ENCODE data around the gene SCOC.

The SCOC gene

GRCh38 chr4:140372751-140373327 lies 607 bp upstream of the SCOC start:
- ATAC-seq = peak; percentile 58
- no peak for TF ChIP-seq TOX (CRISPR knock-in tag; IDR thresholded peaks at IDR 0.05; ENCODE audit: borderline replicate concordance)
- TF ChIP-seq SNAI2 (CRISPR knock-in tag; IDR thresholded peaks at IDR 0.05) = no peak
- no peak for TF ChIP-seq ESRRG (CRISPR knock-in tag; IDR thresholded peaks at IDR 0.05)
- TF ChIP-seq ZNF565 (CRISPR knock-in tag; conservative IDR thresholded peaks at IDR 0.05; ENCODE audit: low read depth) = no peak
- TF ChIP-seq CSDC2 (CRISPR knock-in tag; IDR thresholded peaks at IDR 0.05) = no peak

- no peak for ATAC-seq
- no peak for TF ChIP-seq ARNTL (CRISPR knock-in tag; IDR thresholded peaks at IDR 0.05; ENCODE audit: borderline replicate concordance, low read depth)
- TF ChIP-seq ZFP30 (CRISPR knock-in tag; IDR thresholded peaks at IDR 0.05) = no peak
- TF ChIP-seq OSR1 (CRISPR knock-in tag; IDR thresholded peaks at IDR 0.05) = no peak
Measured at GRCh38 chr4:140374130-140374477, 658 bp downstream of the SCOC start.

GRCh38 chr4:140382732-140383131 lies 9.3 kb downstream of the SCOC start:
- no peak for ATAC-seq
- TF ChIP-seq CSDC2 (CRISPR knock-in tag; IDR thresholded peaks at IDR 0.05) (no peak), PPARA (CRISPR knock-in tag; IDR thresholded peaks at IDR 0.05; ENCODE audit: borderline replicate concordance) (no peak), ZC3H10 (CRISPR knock-in tag; IDR thresholded peaks at IDR 0.05) (no peak), POU6F1 (CRISPR knock-in tag; IDR thresholded peaks at IDR 0.05; ENCODE audit: borderline replicate concordance, low read depth) (no peak), ARNTL (CRISPR knock-in tag; IDR thresholded peaks at IDR 0.05; ENCODE audit: borderline replicate concordance, low read depth) (no peak), ZNF565 (CRISPR knock-in tag; conservative IDR thresholded peaks at IDR 0.05; ENCODE audit: low read depth) (no peak), OSR1 (CRISPR knock-in tag; IDR thresholded peaks at IDR 0.05) (no peak), PATZ1 (CRISPR knock-in tag; IDR thresholded peaks at IDR 0.05; ENCODE audit: borderline replicate concordance) (no peak), ZFP3 (CRISPR knock-in tag; IDR thresholded peaks at IDR 0.05) (no peak)
- TF ChIP-seq, protein P1, sequence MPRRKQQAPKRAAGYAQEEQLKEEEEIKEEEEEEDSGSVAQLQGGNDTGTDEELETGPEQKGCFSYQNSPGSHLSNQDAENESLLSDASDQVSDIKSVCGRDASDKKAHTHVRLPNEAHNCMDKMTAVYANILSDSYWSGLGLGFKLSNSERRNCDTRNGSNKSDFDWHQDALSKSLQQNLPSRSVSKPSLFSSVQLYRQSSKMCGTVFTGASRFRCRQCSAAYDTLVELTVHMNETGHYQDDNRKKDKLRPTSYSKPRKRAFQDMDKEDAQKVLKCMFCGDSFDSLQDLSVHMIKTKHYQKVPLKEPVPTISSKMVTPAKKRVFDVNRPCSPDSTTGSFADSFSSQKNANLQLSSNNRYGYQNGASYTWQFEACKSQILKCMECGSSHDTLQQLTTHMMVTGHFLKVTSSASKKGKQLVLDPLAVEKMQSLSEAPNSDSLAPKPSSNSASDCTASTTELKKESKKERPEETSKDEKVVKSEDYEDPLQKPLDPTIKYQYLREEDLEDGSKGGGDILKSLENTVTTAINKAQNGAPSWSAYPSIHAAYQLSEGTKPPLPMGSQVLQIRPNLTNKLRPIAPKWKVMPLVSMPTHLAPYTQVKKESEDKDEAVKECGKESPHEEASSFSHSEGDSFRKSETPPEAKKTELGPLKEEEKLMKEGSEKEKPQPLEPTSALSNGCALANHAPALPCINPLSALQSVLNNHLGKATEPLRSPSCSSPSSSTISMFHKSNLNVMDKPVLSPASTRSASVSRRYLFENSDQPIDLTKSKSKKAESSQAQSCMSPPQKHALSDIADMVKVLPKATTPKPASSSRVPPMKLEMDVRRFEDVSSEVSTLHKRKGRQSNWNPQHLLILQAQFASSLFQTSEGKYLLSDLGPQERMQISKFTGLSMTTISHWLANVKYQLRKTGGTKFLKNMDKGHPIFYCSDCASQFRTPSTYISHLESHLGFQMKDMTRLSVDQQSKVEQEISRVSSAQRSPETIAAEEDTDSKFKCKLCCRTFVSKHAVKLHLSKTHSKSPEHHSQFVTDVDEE (CRISPR knock-in tag; IDR thresholded peaks at IDR 0.05) = no peak
- TF ChIP-seq, protein P2, sequence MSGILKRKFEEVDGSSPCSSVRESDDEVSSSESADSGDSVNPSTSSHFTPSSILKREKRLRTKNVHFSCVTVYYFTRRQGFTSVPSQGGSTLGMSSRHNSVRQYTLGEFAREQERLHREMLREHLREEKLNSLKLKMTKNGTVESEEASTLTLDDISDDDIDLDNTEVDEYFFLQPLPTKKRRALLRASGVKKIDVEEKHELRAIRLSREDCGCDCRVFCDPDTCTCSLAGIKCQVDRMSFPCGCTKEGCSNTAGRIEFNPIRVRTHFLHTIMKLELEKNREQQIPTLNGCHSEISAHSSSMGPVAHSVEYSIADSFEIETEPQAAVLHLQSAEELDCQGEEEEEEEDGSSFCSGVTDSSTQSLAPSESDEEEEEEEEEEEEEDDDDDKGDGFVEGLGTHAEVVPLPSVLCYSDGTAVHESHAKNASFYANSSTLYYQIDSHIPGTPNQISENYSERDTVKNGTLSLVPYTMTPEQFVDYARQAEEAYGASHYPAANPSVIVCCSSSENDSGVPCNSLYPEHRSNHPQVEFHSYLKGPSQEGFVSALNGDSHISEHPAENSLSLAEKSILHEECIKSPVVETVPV (CRISPR knock-in tag; IDR thresholded peaks at IDR 0.05) = no peak

DNA sequence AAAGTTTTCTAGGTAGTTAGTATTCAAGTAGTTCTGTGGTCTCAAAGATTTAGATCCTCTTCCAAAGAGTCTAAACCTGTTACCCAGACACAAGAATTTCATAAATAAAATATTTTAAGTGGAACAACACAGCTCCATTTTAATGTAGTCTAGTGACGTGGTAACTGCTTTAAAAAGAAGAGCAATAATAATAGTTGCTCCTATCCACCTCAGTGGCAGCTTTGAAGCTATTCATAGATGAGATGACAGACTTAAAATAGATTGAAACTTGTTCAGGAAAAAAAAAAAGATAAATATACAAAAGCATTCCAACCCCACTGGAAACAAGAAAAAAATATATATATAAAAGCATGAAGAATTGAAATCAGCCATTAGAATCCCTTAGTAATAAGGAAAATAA lies 14.6 kb downstream of the SCOC start:
- ATAC-seq = no peak
- TF ChIP-seq, protein P3, sequence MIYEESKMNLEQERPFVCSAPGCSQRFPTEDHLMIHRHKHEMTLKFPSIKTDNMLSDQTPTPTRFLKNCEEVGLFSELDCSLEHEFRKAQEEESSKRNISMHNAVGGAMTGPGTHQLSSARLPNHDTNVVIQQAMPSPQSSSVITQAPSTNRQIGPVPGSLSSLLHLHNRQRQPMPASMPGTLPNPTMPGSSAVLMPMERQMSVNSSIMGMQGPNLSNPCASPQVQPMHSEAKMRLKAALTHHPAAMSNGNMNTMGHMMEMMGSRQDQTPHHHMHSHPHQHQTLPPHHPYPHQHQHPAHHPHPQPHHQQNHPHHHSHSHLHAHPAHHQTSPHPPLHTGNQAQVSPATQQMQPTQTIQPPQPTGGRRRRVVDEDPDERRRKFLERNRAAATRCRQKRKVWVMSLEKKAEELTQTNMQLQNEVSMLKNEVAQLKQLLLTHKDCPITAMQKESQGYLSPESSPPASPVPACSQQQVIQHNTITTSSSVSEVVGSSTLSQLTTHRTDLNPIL (CRISPR knock-in tag; IDR thresholded peaks at IDR 0.05; ENCODE audit: low read depth) = no peak
- TF ChIP-seq BACH2 (CRISPR knock-in tag; IDR thresholded peaks at IDR 0.05; ENCODE audit: borderline replicate concordance) = no peak
- TF ChIP-seq, protein P2 (CRISPR knock-in tag; IDR thresholded peaks at IDR 0.05) = no peak
- no peak for TF ChIP-seq PATZ1 (CRISPR knock-in tag; IDR thresholded peaks at IDR 0.05; ENCODE audit: borderline replicate concordance)
- no peak for TF ChIP-seq ZC3H10 (CRISPR knock-in tag; IDR thresholded peaks at IDR 0.05)
- TF ChIP-seq, protein P1 (CRISPR knock-in tag; IDR thresholded peaks at IDR 0.05) = no peak
- no peak for TF ChIP-seq SNAI2 (CRISPR knock-in tag; IDR thresholded peaks at IDR 0.05)
- TF ChIP-seq TOX (CRISPR knock-in tag; IDR thresholded peaks at IDR 0.05; ENCODE audit: borderline replicate concordance) = no peak

Data from SK-N-SH treated with all-trans-retinoic acid at 6 μM for 48 hours (cell line).